WTC11 (cell line): ENCODE measurements around the gene PTGFR. TPM values are rescaled to one million over a fixed set of nuclear protein-coding genes. Genes with fewer than 3 reads are reported as not detected.

ENCODE experiments used
- ATAC-seq: fragments of 200-7000 bp; cut with Tn5 transposase; 2 replicates; pipeline ENCODE4 v1.10.0; 2021; ENCODE audit warnings: mild to moderate bottlenecking, moderate library complexity
- CTCF ChIA-PET: fragments of 300-600 bp; sonication (Branson Sonifier 250); formaldehyde crosslinking; loops from one replicate; lab custom pipeline; 2021; ENCODE audit warnings: antibody characterized with exemption; lab: Charles Lee
- POLR2A ChIA-PET: fragments of 350-600 bp; sonication (Branson Sonifier 250); formaldehyde crosslinking; loops from one replicate; lab custom pipeline; 2021; ENCODE audit warnings: antibody characterized with exemption; lab: Charles Lee
- DNase-seq: peaks from one replicate; pipeline ENCODE4 v3.0.0; 2021; ENCODE audit warnings: low spot score
- H3K27ac Mint-ChIP-seq: 2 replicates; pipeline ENCODE4 v1.8.0; 2021; ENCODE audit warnings: mixed read lengths
- H3K27me3 Mint-ChIP-seq: 2 replicates; pipeline ENCODE4 v1.8.0; 2021; ENCODE audit warnings: low read depth, mild to moderate bottlenecking, moderate library complexity, mixed read lengths
- H3K36me3 Mint-ChIP-seq: 2 replicates; pipeline ENCODE4 v1.8.0; 2021; ENCODE audit warnings: mixed read lengths
- H3K4me1 Mint-ChIP-seq: 2 replicates; pipeline ENCODE4 v1.8.0; 2022; ENCODE audit warnings: mixed read lengths
- H3K4me3 Mint-ChIP-seq: 2 replicates; pipeline ENCODE4 v1.8.0; 2021; ENCODE audit warnings: mild to moderate bottlenecking, moderate library complexity, mixed read lengths
- H3K9me3 Mint-ChIP-seq: 2 replicates; pipeline ENCODE4 v1.8.0; 2021; ENCODE audit warnings: mixed read lengths
- CBFB ChIP-seq: sonication (generic); formaldehyde crosslinking; IDR thresholded peaks from 2 replicates; pipeline ENCODE4 v1.8.1; 2022; ENCODE audit warnings: mild to moderate bottlenecking, low read depth, missing genetic modification reagents
- CTCF ChIP-seq: fragments of 200-600 bp; IDR thresholded peaks from 2 replicates; pipeline ENCODE4 v1.8.0; 2022; ENCODE audit warnings: antibody characterized with exemption
- ELF4 ChIP-seq: sonication (generic); formaldehyde crosslinking; IDR thresholded peaks from 2 replicates; pipeline ENCODE4 v1.8.1; 2022; ENCODE audit warnings: low read depth, mild to moderate bottlenecking, moderate library complexity, missing genetic modification reagents
- EMX1 ChIP-seq: fragments of 250-450 bp; sonication (Bioruptor Pico); IDR thresholded peaks from 2 replicates; pipeline ENCODE4 v1.8.0; 2021; ENCODE audit warnings: mild to moderate bottlenecking
- ERG ChIP-seq: fragments of 250-450 bp; sonication (Bioruptor Pico); IDR thresholded peaks from 2 replicates; pipeline ENCODE4 v1.8.0; 2021; ENCODE audit warnings: mild to moderate bottlenecking
- FOXP4 ChIP-seq: sonication (generic); formaldehyde crosslinking; IDR thresholded peaks from 2 replicates; pipeline ENCODE4 v1.8.0; 2022; ENCODE audit warnings: mild to moderate bottlenecking, missing genetic modification reagents
- GTF2I ChIP-seq: fragments of 250-450 bp; sonication (Bioruptor Pico); conservative IDR thresholded peaks from 2 replicates; pipeline ENCODE4 v1.4.0; 2021; ENCODE audit warnings: mild to moderate bottlenecking
- IRF1 ChIP-seq: sonication (generic); formaldehyde crosslinking; IDR thresholded peaks from 2 replicates; pipeline ENCODE4 v1.8.0; 2023; ENCODE audit warnings: missing genetic modification reagents
- KAT7 ChIP-seq: sonication (generic); formaldehyde crosslinking; IDR thresholded peaks from 2 replicates; pipeline ENCODE4 v1.8.1; 2023; ENCODE audit warnings: missing genetic modification reagents, mild to moderate bottlenecking, borderline replicate concordance
- MAX ChIP-seq: sonication (generic); formaldehyde crosslinking; IDR thresholded peaks from 2 replicates; pipeline ENCODE4 v1.8.0; 2022; ENCODE audit warnings: mild to moderate bottlenecking, missing genetic modification reagents
- MLX ChIP-seq: sonication (generic); formaldehyde crosslinking; IDR thresholded peaks from 2 replicates; pipeline ENCODE4 v1.8.1; 2023; ENCODE audit warnings: mild to moderate bottlenecking, missing genetic modification reagents, moderate library complexity
- MYBL2 ChIP-seq: sonication (generic); formaldehyde crosslinking; IDR thresholded peaks from 2 replicates; pipeline ENCODE4 v1.8.1; 2023; ENCODE audit warnings: mild to moderate bottlenecking, moderate library complexity, missing genetic modification reagents
- NFYB ChIP-seq: sonication (generic); formaldehyde crosslinking; conservative IDR thresholded peaks from 2 replicates; pipeline ENCODE4 v1.8.0; 2022; ENCODE audit warnings: low read depth, missing genetic modification reagents
- PREB ChIP-seq: sonication (generic); formaldehyde crosslinking; IDR thresholded peaks from 2 replicates; pipeline ENCODE4 v1.8.1; 2022; ENCODE audit warnings: mild to moderate bottlenecking, missing genetic modification reagents, moderate library complexity, borderline replicate concordance
- SMAD4 ChIP-seq: sonication (generic); formaldehyde crosslinking; IDR thresholded peaks from 2 replicates; pipeline ENCODE4 v1.8.0; 2022; ENCODE audit warnings: mild to moderate bottlenecking, missing genetic modification reagents
- TP53 ChIP-seq: sonication (generic); formaldehyde crosslinking; IDR thresholded peaks from 2 replicates; pipeline ENCODE4 v1.8.1; 2023; ENCODE audit warnings: mild to moderate bottlenecking, missing genetic modification reagents
- USF1 ChIP-seq: sonication (generic); formaldehyde crosslinking; IDR thresholded peaks from 2 replicates; pipeline ENCODE4 v1.8.0; 2022; ENCODE audit warnings: mild to moderate bottlenecking, missing genetic modification reagents
- ZNF512 ChIP-seq: sonication (generic); formaldehyde crosslinking; IDR thresholded peaks from 2 replicates; pipeline ENCODE4 v1.8.1; 2022; ENCODE audit warnings: missing genetic modification reagents, borderline replicate concordance
- total RNA-seq: library from RNA; stranded (reverse); gene quantifications from 3 replicates; pipeline ENCODE4 v1.2.3, GENCODE V29; 2021

PTGFR gene
- total RNA-seq, 1 experiment from 2014 or later: 0.04 TPM

- H3K4me3 Mint-ChIP-seq: no peak overlapping the region
- ChIA-PET CTCF (no interaction called here), POLR2A (no interaction called here)
- ATAC-seq: no peak
- TF ChIP-seq KAT7 (no peak), EMX1 (CRISPR knock-in tag) (no peak), ERG (no peak), MYBL2 (CRISPR knock-in tag) (no peak), IRF1 (CRISPR knock-in tag) (no peak), GTF2I (no peak), FOXP4 (CRISPR knock-in tag) (no peak), USF1 (CRISPR knock-in tag) (no peak), CBFB (CRISPR knock-in tag) (no peak), MAX (CRISPR knock-in tag) (no peak), ELF4 (CRISPR knock-in tag) (no peak), MLX (no peak), ZNF512 (CRISPR knock-in tag) (no peak), NFYB (CRISPR knock-in tag) (no peak), SMAD4 (CRISPR knock-in tag) (no peak), PREB (CRISPR knock-in tag) (no peak)
- TF ChIP-seq, all 79 proteins: peak for 0
- Mint-ChIP-seq H3K27me3 (peaks cover 18% of the 10 kb centered on the region), H3K4me1 (no peaks in the 10 kb centered on the region), H3K27ac (no peak overlapping the region), H3K9me3 (peaks cover 24% of the 10 kb centered on the region), H3K36me3 (peaks cover 9% of the 10 kb centered on the region; the same call in 1 of the 2 replicates)
- DNase-seq: no peak
These were observed 59.1 kb downstream of the PTGFR start for GRCh38 chr1:78549891-78550290.

- POLR2A ChIA-PET: no interaction called here
- ATAC-seq: peak; percentile 95
- Mint-ChIP-seq H3K27ac (no peak overlapping the region), H3K4me1 (no peaks in the 10 kb centered on the region), H3K36me3 (peaks cover 9% of the 10 kb centered on the region; the same call in 1 of the 2 replicates), H3K27me3 (peaks cover 18% of the 10 kb centered on the region), H3K4me3 (no peak overlapping the region), H3K9me3 (peaks cover 44% of the 10 kb centered on the region)
- CTCF ChIA-PET: interaction anchor here (0.6 to 1.3 kb wide), 10 partner anchors 9 to 423 kb away, joined by 3 to 8 read pairs (median 3); partner anchors contain the start of gene IFI44L
- TF ChIP-seq CTCF (peak; percentile 25; the same call in 1 of the 2 replicates), TP53 (CRISPR knock-in tag) (no peak)
- DNase-seq: peak; percentile 14
These were observed 63.1 kb downstream of the PTGFR start for GRCh38 chr1:78553859-78554258.
